Motor neuron (in vitro differentiated cells): ENCODE data around the gene ZNF423. TPM values are rescaled to one million over a fixed set of nuclear protein-coding genes. Genes with fewer than 3 reads are reported as not detected.

Experiments used
- ATAC-seq, 8 experiments: fragments of 200-7000 bp; cut with Tn5 transposase; replicated peaks in 6 of 8; 2 replicates each; pipeline ENCODE4 v1.8.0; 2021; ENCODE audit warnings: mild to moderate bottlenecking in 8 of 8, moderate library complexity in 8 of 8
- H3K27ac ChIP-seq, 2 donors: fragments of 250-450 bp; sonication (Bioruptor Pico); 2 replicates each; pipeline ENCODE4 v1.9.0; 2021; ENCODE audit warnings: antibody characterized with exemption in 2 of 2, mild to moderate bottlenecking in 2 of 2, moderate library complexity in 1 of 2
- H3K4me1 ChIP-seq, 2 donors: fragments of 250-450 bp; sonication (Bioruptor Pico); replicated peaks in 1 of 2; 2 replicates each; pipeline ENCODE4 v1.6.1; 2021; ENCODE audit warnings: antibody characterized with exemption in 2 of 2, mild to moderate bottlenecking in 2 of 2, moderate library complexity in 1 of 2
- H3K4me3 ChIP-seq, 5 donors: fragments of 250-450 bp; sonication (Bioruptor Pico); 2 replicates each; pipeline ENCODE4 v1.9.0; 2021; ENCODE audit warnings: antibody characterized with exemption in 5 of 5, mild to moderate bottlenecking in 5 of 5, moderate library complexity in 4 of 5
- WGBS, 10 experiments: fragments of 450-650 bp; shearing (Covaris generic); methylation state at CpG; one replicate each; pipeline ENCODE4 v1.0.0; 2022; 5-methylcytosine and 5-hydroxymethylcytosine counted together
- in situ Hi-C, 9 experiments: fragments of 400-800 bp; cut with MboI; loops; one replicate each; pipeline ENCODE4 v1.15.0; 2021; ENCODE audit warnings: low sequenced_read_pairs in 9 of 9, low pct_unique_long_range_greater_than_20kb in 2 of 9; ENCODE audit not compliant: unreplicated experiment in 9 of 9
- total RNA-seq, 8 experiments: library from RNA; unstranded; fragments of 300-600 nt; gene quantifications; 2 replicates each; pipeline versions ENCODE4 v1.2.3 to v1.2.4, GENCODE V29; 2022

ZNF423 gene
- total RNA-seq, 8 experiments from 2014 or later, result 1.1 to 31.2 (median 19.0) TPM

- in situ Hi-C loops, result loop anchor here in 1 of 9 experiments (25.0 kb wide), 1 partner anchor 334 kb away; the partner anchor contains the start of gene ZNF423
- H3K4me3 ChIP-seq, result peak overlapping the region; percentile 3 to 26 (median 20)
- H3K27ac ChIP-seq, result peak overlapping the region; percentile 87 to 90
- ATAC-seq, result peak; percentile 74 to 88 (median 78)
- 0 to 31% (median 0%) methylated on average over 2 to 15 of the region's 23 CpGs; no CpG with 5 or more reads in 1 of the 10 experiments for WGBS, 10 experiments
- peaks cover 61 to 62% of the 10 kb centered on the region in 2 donors for H3K4me1 ChIP-seq
These were observed 327.6 kb downstream of the ZNF423 start for GRCh38 chr16:49528060-49528865.

- 60 to 100% (median 79%) methylated on average over 1 to 5 of the region's 7 CpGs; no CpG with 5 or more reads in 3 of the 10 experiments for WGBS, 10 experiments
- Histone ChIP-seq H3K4me3 (peak overlapping the region in 2 of 5 donors; percentile 21 to 26), H3K4me1 (peaks cover 54 to 55% of the 10 kb centered on the region in 2 donors), H3K27ac (peak overlapping the region; percentile 87 to 90)
- in situ Hi-C loops, result loop anchor here in 1 of 9 experiments (25.0 kb wide), 1 partner anchor 335 kb away; the partner anchor contains the start of gene ZNF423
- ATAC-seq, result peak in 5 of 8 experiments; percentile 2 to 11 (median 6)
These were observed 328.3 kb downstream of the ZNF423 start for GRCh38 chr16:49527611-49528010.

DNA sequence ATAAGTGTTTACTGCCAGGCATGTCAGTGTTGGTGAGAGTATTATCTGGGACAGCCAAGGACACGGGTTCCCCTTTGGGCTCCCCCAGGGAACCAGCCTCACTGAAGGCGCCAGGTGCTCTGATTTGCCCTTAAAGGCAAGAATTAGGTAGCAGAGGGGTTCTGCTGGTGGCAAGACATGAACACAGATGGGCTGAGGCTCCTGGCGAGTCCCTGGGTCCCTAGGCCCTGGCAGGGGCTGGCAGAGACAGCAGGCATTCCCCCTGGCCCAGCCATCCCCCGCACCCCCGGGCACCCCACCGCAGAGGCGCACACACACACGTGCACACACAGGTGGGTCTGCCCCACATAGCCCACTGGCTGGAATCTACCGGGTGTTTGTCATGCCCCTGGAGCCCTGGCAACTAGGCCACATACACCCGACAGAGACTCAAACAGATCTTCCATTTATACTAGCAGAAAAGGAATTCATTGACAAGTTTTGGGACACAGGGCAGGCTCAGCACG lies 329.0 kb downstream of the ZNF423 start:
- in situ Hi-C loops, result loop anchor here in 1 of 9 experiments (25.0 kb wide), 1 partner anchor 335 kb away; the partner anchor contains the start of gene ZNF423
- WGBS, 10 experiments, result 50 to 94% (median 89%) methylated on average over 2 to 5 of the region's 11 CpGs; no CpG with 5 or more reads in 7 of the 10 experiments

DNA sequence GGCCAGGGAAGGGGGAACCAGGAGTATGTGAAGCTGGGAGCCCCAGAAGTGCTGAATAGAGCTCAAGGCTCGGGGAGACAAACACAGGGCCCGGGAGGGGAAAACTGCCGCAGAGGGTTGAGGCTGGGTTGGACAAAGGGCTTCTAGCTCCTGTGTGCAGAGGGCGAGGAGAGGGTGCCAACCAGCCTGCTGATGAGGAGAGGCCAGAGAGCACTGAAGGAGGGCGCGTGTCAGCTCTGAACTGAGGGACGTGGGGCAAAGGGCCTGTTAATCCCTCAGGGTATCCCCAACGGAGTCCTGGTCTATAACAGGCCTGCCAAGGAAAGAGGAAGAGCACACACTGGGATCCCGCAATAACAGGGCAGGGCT lies 331.0 kb downstream of the ZNF423 start:
- Histone ChIP-seq H3K4me1 (peaks cover 27 to 38% of the 10 kb centered on the region in 2 donors), H3K27ac (no peak overlapping the region), H3K4me3 (no peak overlapping the region)
- ATAC-seq, result no peak
- in situ Hi-C loops, result loop anchor here in 1 of 9 experiments (25.0 kb wide), 1 partner anchor 337 kb away; the partner anchor contains the start of gene ZNF423
- 86 to 93% (median 90%) methylated on average over 2 to 6 of the region's 9 CpGs; no CpG with 5 or more reads in 7 of the 10 experiments for WGBS, 10 experiments

More for the DNA sequence above, 329.0 kb downstream of the ZNF423 start:
- peak overlapping the region; percentile 26 to 90 for H3K27ac ChIP-seq
- peaks cover 47 to 52% of the 10 kb centered on the region in 2 donors for H3K4me1 ChIP-seq
- no peak overlapping the region for H3K4me3 ChIP-seq
- ATAC-seq, result no peak

DNA sequence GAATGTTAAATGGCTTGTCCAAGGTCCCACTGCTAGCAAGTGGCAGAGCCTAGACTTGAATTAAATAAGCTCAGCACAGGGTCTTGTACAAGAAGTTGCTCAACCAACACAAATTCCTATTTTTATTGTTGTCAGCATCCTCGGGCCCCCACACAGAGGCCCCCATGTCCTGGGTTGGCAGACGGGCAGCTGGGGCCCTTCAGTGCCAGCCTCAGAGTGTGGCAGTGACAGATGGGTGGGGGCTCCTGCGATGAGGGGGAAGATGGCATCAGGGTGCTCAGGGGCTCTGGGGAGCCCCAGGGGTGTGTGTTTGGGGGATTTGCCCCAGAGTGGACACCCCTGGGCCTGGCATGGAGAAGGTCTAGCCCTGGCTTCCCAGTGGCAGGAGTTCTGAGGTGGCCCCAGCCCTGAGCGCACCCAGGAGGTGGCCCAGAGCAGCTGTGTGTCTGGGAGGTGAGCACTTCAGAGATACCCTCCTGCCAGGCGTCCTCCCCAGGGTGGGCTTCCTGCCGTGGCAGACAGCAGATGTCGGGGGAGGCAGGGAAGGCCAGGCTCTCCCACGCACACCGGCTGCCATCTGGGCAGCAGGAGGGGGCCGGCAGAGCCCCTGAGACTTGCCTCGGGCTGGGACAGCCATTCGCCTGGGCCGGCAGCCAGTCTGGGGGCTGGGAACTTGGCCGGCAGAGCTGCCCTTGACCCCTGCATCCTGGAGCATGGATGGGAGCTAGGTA lies 331.5 kb downstream of the ZNF423 start:
- in situ Hi-C loops, result no loop called here
- 60% methylated on average over 2 of the region's 14 CpGs; no CpG with 5 or more reads in 9 of the 10 experiments for WGBS, 10 experiments
- H3K27ac ChIP-seq, result no peak overlapping the region

GRCh38 chr16:49523435-49524159 lies 332.3 kb downstream of the ZNF423 start:
- no peak for ATAC-seq
- H3K4me3 ChIP-seq, result no peak overlapping the region
- 80 to 100% (median 93%) methylated on average over 1 to 12 of the region's 17 CpGs; no CpG with 5 or more reads in 2 of the 10 experiments for WGBS, 10 experiments
- H3K4me1 ChIP-seq, result peaks cover 19 to 29% of the 10 kb centered on the region in 2 donors
- H3K27ac ChIP-seq, result no peak overlapping the region
- in situ Hi-C loops, result no loop called here

More for the DNA sequence above, 331.5 kb downstream of the ZNF423 start:
- peaks cover 22 to 33% of the 10 kb centered on the region in 2 donors for H3K4me1 ChIP-seq
- H3K4me3 ChIP-seq, result no peak overlapping the region
- ATAC-seq, result no peak

GRCh38 chr16:49521734-49522325 lies 334.1 kb downstream of the ZNF423 start:
- in situ Hi-C loops, result no loop called here
- no peak overlapping the region for H3K27ac ChIP-seq
- ATAC-seq, result peak in 7 of 8 experiments; percentile 18 to 83 (median 46)
- no peak overlapping the region for H3K4me3 ChIP-seq
- peaks cover 7 to 16% of the 10 kb centered on the region in 2 donors for H3K4me1 ChIP-seq
- WGBS, 10 experiments, result 73 to 100% methylated on average over 1 to 6 of the region's 7 CpGs; no CpG with 5 or more reads in 8 of the 10 experiments

- Histone ChIP-seq H3K4me1 (peaks cover 7 to 14% of the 10 kb centered on the region in 2 donors), H3K4me3 (no peak overlapping the region), H3K27ac (no peak overlapping the region)
- ATAC-seq, result peak in 3 of 8 experiments; percentile 40 to 65 (median 47)
- in situ Hi-C loops, result no loop called here
- 0 to 100% (median 94%) methylated on average over 1 to 7 of the region's 8 CpGs; no CpG with 5 or more reads in 3 of the 10 experiments for WGBS, 10 experiments
These were observed 335.3 kb downstream of the ZNF423 start for GRCh38 chr16:49520492-49521038.

DNA sequence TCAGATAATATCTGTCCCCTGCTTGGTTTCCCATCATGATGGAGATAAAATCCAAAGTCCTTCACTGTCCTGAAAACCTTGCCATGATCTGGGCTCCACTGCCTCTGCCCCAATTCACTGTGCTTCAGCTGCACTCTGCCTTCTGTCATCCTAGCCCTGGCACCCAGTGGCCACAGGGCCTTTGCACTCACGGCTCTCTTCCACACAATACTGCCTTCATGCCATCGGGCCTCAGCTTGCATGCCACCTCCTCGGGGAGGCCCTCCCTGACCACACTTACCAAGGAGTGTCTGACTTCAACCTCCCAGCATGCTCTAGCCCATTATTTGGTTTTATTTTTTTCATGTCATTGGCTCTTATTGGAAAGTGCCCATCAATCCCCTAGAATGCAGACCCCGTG lies 336.2 kb downstream of the ZNF423 start:
- 0 to 96% (median 94%) methylated on average over 1 to 4 of the region's 4 CpGs; no CpG with 5 or more reads in 5 of the 10 experiments for WGBS, 10 experiments
- no peak for ATAC-seq
- no peak overlapping the region for H3K27ac ChIP-seq
- H3K4me3 ChIP-seq, result no peak overlapping the region
- in situ Hi-C loops, result no loop called here
- peaks cover 7 to 14% of the 10 kb centered on the region in 2 donors for H3K4me1 ChIP-seq

- in situ Hi-C loops, result no loop called here
- H3K4me1 ChIP-seq, result peaks cover 13 to 17% of the 10 kb centered on the region in 2 donors
- H3K4me3 ChIP-seq, result no peak overlapping the region
- H3K27ac ChIP-seq, result no peak overlapping the region
- ATAC-seq, result peak in 2 of 8 experiments; percentile 35 to 54
- 62 to 96% (median 81%) methylated on average over 2 to 7 of the region's 7 CpGs for WGBS, 10 experiments
These were observed 336.8 kb downstream of the ZNF423 start for GRCh38 chr16:49519008-49519656.

GRCh38 chr16:49516382-49517036 lies 339.4 kb downstream of the ZNF423 start:
- H3K4me1 ChIP-seq, result peaks cover 9 to 16% of the 10 kb centered on the region in 2 donors
- whole genome bisulfite sequencing, 10 experiments, result 40 to 100% (median 84%) methylated on average over 1 to 7 of the region's 8 CpGs; no CpG with 5 or more reads in 4 of the 10 experiments
- H3K4me3 ChIP-seq, result no peak overlapping the region
- in situ Hi-C loops, result no loop called here
- no peak for ATAC-seq
- no peak overlapping the region for H3K27ac ChIP-seq
